Activated naive CD4-positive, alpha-beta T cell treated with anti-CD3 and anti-CD28 coated beads, Interleukin-2, amount 50 U/mL, for 16 hours (primary cell): ENCODE data around the gene CD96.
A peak's percentile ranks its signal among the peaks of the same experiment; 100 is the strongest.
"Not testable (repeated sequence)": the region's sequence is repeated elsewhere in the genome, so short reads cannot be mapped to it uniquely, and the experiment has no call there.

ENCODE experiments used
- DNase-seq: peaks from one replicate; pipeline ENCODE4 v3.0.0-alpha.2; 2020

The CD96 gene

GRCh38 chr3:111541911-111542483, at the start of gene CD96:
CD96 (plus strand) TSS chr3:111542197; CDS start chr3:111542249, 52 bp downstream.
- DNase-seq = peak; percentile 68

GRCh38 chr3:111493276-111493675, 48.7 kb upstream of the CD96 start:
- DNase-seq = no peak

GRCh38 chr3:111496894-111497559, 45.0 kb upstream of the CD96 start:
- DNase-seq = no peak

GRCh38 chr3:111498022-111498421, 44.0 kb upstream of the CD96 start:
- DNase-seq = no peak

- no peak for DNase-seq
These were observed 35.6 kb upstream of the CD96 start for GRCh38 chr3:111506435-111506834.

- no peak for DNase-seq
These were observed 32.7 kb upstream of the CD96 start for GRCh38 chr3:111509308-111509707.

GRCh38 chr3:111517801-111518200, 24.2 kb upstream of the CD96 start:
- DNase-seq = no peak

- no peak for DNase-seq
These were observed 22.7 kb upstream of the CD96 start for GRCh38 chr3:111519178-111519855.

- no peak for DNase-seq
These were observed 20.1 kb upstream of the CD96 start for GRCh38 chr3:111521891-111522290.

GRCh38 chr3:111524486-111524885, 17.5 kb upstream of the CD96 start:
- not testable (repeated sequence) for DNase-seq

GRCh38 chr3:111531446-111531845, 10.6 kb upstream of the CD96 start:
- DNase-seq = no peak

GRCh38 chr3:111534701-111535100, 7.3 kb upstream of the CD96 start:
- no peak for DNase-seq

- DNase-seq = no peak
These were observed 3.9 kb upstream of the CD96 start for GRCh38 chr3:111538111-111538510.

GRCh38 chr3:111538681-111539083, 3.3 kb upstream of the CD96 start:
- DNase-seq = no peak

- peak; percentile 62 for DNase-seq
These were observed 2.4 kb upstream of the CD96 start for GRCh38 chr3:111539351-111540331.

- DNase-seq = no peak
These were observed 606 bp upstream of the CD96 start for GRCh38 chr3:111541391-111541790.

- no peak for DNase-seq
These were observed 759 bp downstream of the CD96 start for GRCh38 chr3:111542611-111543300.

- no peak for DNase-seq
These were observed 3.4 kb downstream of the CD96 start for GRCh38 chr3:111545349-111545748.

GRCh38 chr3:111547631-111548030, 5.6 kb downstream of the CD96 start:
- DNase-seq = peak; percentile 19

- no peak for DNase-seq
These were observed 6.1 kb downstream of the CD96 start for GRCh38 chr3:111548092-111548491.

- DNase-seq = no peak
These were observed 6.8 kb downstream of the CD96 start for GRCh38 chr3:111548756-111549155.

- not testable (repeated sequence) for DNase-seq
These were observed 19.9 kb downstream of the CD96 start for GRCh38 chr3:111561902-111562301.
